Osteoblast (primary cell): Measurements from ENCODE around the gene PDE4B. TPM values are rescaled to one million over a fixed set of nuclear protein-coding genes. Genes with fewer than 3 reads are reported as not detected.

Experiments
- DNase-seq: peaks from one replicate; pipeline ENCODE4 v3.0.0; 2011; ENCODE audit warnings: low spot score, mixed read lengths; ENCODE audit not compliant: insufficient read length; ENCODE audit errors: missing footprints
- H2AFZ ChIP-seq: 2 replicates; pipeline ENCODE4 v1.6.0; 2011; ENCODE audit warnings: mild to moderate bottlenecking, low read length
- H3K27ac ChIP-seq: 2 replicates; pipeline ENCODE4 v1.5.1; 2011; ENCODE audit warnings: mild to moderate bottlenecking, low read depth, low read length, moderate library complexity
- H3K27me3 ChIP-seq: 2 replicates; pipeline ENCODE4 v1.6.0; 2012; ENCODE audit warnings: mild to moderate bottlenecking, control low read depth, inconsistent platforms, low read length, moderate library complexity; ENCODE audit not compliant: insufficient read depth
- H3K36me3 ChIP-seq: 2 replicates; pipeline ENCODE4 v1.5.1; 2011; ENCODE audit warnings: mild to moderate bottlenecking, low read length, control low read depth, moderate library complexity; ENCODE audit not compliant: insufficient read depth
- H3K4me1 ChIP-seq: 2 replicates; pipeline ENCODE4 v1.5.1; 2011; ENCODE audit warnings: mild to moderate bottlenecking, low read length, control low read depth, moderate library complexity; ENCODE audit not compliant: insufficient read depth
- H3K4me2 ChIP-seq: 2 replicates; pipeline ENCODE4 v1.6.0; 2011; ENCODE audit warnings: mild to moderate bottlenecking, low read length; ENCODE audit not compliant: insufficient read depth
- H3K4me3 ChIP-seq: fragments of 200-600 bp; sonication (generic); 3 replicates; pipeline ENCODE4 v1.5.1; 2012; ENCODE audit warnings: mild to moderate bottlenecking, low read length, inconsistent platforms; ENCODE audit not compliant: insufficient read depth
- H3K79me2 ChIP-seq: 2 replicates; pipeline ENCODE4 v1.6.0; 2012; ENCODE audit warnings: mild to moderate bottlenecking, low read length, control low read depth, inconsistent platforms; ENCODE audit not compliant: insufficient read depth
- H3K9me3 ChIP-seq: 2 replicates; pipeline ENCODE4 v1.5.1; 2011; ENCODE audit warnings: low read depth, low read length, control low read depth
- H4K20me1 ChIP-seq: 2 replicates; pipeline ENCODE4 v1.6.0; 2012; ENCODE audit warnings: mild to moderate bottlenecking, low read length, control low read depth; ENCODE audit not compliant: insufficient read depth
- total RNA-seq: library from RNA; depleted of rRNA; stranded (reverse); fragments of >200 nt; gene quantifications from 2 replicates; pipeline ENCODE4 v1.2.3, GENCODE V29; 2012
- TF ChIP-seq, protein P1 (sequence below): IDR thresholded peaks from 2 replicates; pipeline ENCODE4 v1.5.1; 2011; ENCODE audit warnings: mild to moderate bottlenecking, low read depth, low read length, moderate library complexity; ENCODE audit errors: extremely low read depth

Gene PDE4B
- total RNA-seq, 1 donor: 21.4 TPM

DNA sequence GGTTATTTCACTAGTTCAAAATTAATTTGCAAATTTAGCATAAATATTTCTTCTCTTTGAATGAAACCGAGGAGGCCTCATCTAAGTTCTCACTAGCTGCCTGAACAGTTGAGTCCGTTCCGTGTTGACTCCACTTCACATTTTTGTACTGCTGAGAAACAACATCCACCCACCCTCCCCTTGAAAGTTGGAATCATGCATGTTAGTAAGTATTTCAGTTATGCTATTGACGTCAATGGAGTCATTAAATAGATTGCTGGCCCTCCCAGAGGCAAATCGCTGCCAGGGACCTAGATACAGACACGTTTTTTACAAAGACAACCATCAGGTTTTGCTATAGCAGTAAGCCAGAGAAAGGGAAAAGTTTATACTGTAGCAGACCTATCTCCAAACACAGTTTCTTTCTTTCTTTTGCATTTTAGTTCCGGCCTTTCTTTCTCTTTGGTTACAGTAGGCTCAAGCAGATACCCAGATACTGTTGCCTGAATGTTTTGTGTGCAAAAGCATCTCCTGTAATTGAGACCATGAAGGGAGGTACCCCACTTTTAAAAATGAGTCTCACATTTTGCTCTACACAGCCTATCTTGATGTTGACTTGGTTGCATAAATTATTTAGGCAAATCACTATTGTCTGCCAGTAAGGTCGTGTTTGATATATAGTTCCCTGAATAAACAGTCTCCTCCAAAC, 478.7 kb downstream of the PDE4B start:
- H3K36me3 ChIP-seq: no peaks in the 10 kb centered on the region
- DNase-seq: peak; percentile 88
- H3K27ac ChIP-seq: peak overlapping the region; percentile 98
- H3K4me1 ChIP-seq: peaks cover 54% of the 10 kb centered on the region
- no peaks in the 10 kb centered on the region for H4K20me1 ChIP-seq
- no peaks in the 10 kb centered on the region for H3K27me3 ChIP-seq
- H3K79me2 ChIP-seq: no peaks in the 10 kb centered on the region
- TF ChIP-seq, protein P1, sequence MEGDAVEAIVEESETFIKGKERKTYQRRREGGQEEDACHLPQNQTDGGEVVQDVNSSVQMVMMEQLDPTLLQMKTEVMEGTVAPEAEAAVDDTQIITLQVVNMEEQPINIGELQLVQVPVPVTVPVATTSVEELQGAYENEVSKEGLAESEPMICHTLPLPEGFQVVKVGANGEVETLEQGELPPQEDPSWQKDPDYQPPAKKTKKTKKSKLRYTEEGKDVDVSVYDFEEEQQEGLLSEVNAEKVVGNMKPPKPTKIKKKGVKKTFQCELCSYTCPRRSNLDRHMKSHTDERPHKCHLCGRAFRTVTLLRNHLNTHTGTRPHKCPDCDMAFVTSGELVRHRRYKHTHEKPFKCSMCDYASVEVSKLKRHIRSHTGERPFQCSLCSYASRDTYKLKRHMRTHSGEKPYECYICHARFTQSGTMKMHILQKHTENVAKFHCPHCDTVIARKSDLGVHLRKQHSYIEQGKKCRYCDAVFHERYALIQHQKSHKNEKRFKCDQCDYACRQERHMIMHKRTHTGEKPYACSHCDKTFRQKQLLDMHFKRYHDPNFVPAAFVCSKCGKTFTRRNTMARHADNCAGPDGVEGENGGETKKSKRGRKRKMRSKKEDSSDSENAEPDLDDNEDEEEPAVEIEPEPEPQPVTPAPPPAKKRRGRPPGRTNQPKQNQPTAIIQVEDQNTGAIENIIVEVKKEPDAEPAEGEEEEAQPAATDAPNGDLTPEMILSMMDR: no peak
- peak overlapping the region; percentile 72 for H3K4me2 ChIP-seq
- H2AFZ ChIP-seq: peak overlapping the region; percentile 64
- H3K9me3 ChIP-seq: no peaks in the 10 kb centered on the region
- peak overlapping the region; percentile 46 for H3K4me3 ChIP-seq

DNA sequence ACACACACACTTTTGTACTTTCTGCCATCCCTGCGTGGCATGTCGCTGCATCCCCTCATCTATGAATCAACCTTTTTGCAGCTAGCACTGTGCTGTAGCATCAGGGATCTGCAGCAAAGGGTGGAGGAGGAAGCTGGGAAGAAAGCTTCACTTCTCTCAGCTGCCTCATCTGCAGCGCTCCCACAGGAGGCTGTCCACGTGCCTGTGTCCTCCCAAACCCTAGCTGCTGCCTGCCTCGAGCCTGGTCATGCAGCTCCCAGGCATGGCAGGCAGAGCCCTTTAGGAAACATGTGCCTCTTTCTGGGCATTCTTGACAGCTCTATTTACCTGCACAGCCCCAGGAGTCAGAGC, 479.2 kb downstream of the PDE4B start:
- Histone ChIP-seq H4K20me1 (no peaks in the 10 kb centered on the region), H3K4me3 (peak overlapping the region; percentile 46), H3K27me3 (no peaks in the 10 kb centered on the region), H3K4me1 (peaks cover 49% of the 10 kb centered on the region), H3K79me2 (no peaks in the 10 kb centered on the region), H3K27ac (peak overlapping the region; percentile 98), H3K4me2 (peak overlapping the region; percentile 72), H3K9me3 (no peaks in the 10 kb centered on the region), H3K36me3 (no peaks in the 10 kb centered on the region), H2AFZ (peak overlapping the region; percentile 64)
- TF ChIP-seq, protein P1: no peak
- no peak for DNase-seq

DNA sequence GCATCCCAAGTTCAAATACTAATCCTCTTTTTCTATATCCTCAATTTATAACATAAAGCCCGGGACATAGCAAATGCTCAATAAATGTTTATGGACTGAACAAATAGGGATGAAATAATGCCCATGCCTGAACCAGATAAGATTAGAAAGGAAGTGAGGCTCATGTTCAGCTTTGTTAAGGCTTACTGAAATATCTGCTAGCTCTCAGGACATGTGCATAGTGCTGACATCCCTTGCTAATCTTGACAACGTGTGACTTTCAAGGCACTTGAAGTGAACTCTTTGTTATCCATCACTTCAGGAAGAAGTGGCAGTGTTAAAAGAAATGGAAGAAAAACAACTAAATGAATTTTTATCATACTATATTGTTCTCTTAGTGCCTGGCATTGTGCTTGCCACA, 481.0 kb downstream of the PDE4B start:
- no peak overlapping the region for H2AFZ ChIP-seq
- no peak overlapping the region for H3K4me2 ChIP-seq
- no peaks in the 10 kb centered on the region for H3K27me3 ChIP-seq
- H3K36me3 ChIP-seq: no peaks in the 10 kb centered on the region
- no peaks in the 10 kb centered on the region for H3K79me2 ChIP-seq
- no peaks in the 10 kb centered on the region for H4K20me1 ChIP-seq
- TF ChIP-seq, protein P1: no peak
- no peaks in the 10 kb centered on the region for H3K9me3 ChIP-seq
- no peak for DNase-seq
- peaks cover 41% of the 10 kb centered on the region for H3K4me1 ChIP-seq
- peak overlapping the region; percentile 31 for H3K27ac ChIP-seq
- no peak overlapping the region for H3K4me3 ChIP-seq

DNA sequence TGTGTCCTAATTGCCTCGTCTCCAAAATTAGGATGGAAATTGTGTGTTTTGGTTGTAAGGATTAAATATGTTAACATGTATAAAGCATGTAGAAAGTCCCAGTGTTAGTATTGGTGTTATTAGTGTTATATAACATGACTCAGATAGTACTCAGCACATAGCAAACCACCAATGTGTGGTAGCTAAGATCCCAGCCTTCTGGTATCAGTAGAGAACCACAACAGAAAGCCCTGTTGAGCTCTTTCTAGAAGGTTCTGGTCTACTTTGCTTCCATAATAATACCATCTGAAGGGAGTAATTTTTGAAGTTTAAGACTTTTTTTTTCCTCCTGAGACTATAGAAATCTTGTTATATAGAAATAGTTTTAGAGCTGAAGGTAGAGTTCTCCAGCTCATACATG, 481.9 kb downstream of the PDE4B start:
- H3K27ac ChIP-seq: no peak overlapping the region
- H3K9me3 ChIP-seq: no peaks in the 10 kb centered on the region
- no peaks in the 10 kb centered on the region for H3K79me2 ChIP-seq
- no peaks in the 10 kb centered on the region for H3K36me3 ChIP-seq
- H3K4me3 ChIP-seq: no peak overlapping the region
- DNase-seq: no peak
- TF ChIP-seq, protein P1: no peak
- no peak overlapping the region for H2AFZ ChIP-seq
- no peaks in the 10 kb centered on the region for H3K27me3 ChIP-seq
- no peak overlapping the region for H3K4me2 ChIP-seq
- H3K4me1 ChIP-seq: peaks cover 38% of the 10 kb centered on the region
- H4K20me1 ChIP-seq: no peaks in the 10 kb centered on the region
